ENCODE results near the gene CNIH4.
"Not testable (repeated sequence)": the region's sequence is repeated elsewhere in the genome, so short reads cannot be mapped to it uniquely, and the experiment has no call there.

GRCh38 chr1:224426869-224427268 is 70.2 kb downstream of the CNIH4 start:
- TF ChIP-seq CTCF (conservative IDR thresholded peaks at IDR 0.05); EZH2 (IDR thresholded peaks at IDR 0.05; ENCODE audit: low read depth): not testable (repeated sequence)

Data from PC-9 (cell line).